Measurements from ENCODE around the gene COL9A1. TPM values are rescaled to one million over a fixed set of nuclear protein-coding genes. Genes with fewer than 3 reads are reported as not detected.

COL9A1 gene
- total RNA-seq, 1 donor from 2014 or later: 4.4 TPM

DNA sequence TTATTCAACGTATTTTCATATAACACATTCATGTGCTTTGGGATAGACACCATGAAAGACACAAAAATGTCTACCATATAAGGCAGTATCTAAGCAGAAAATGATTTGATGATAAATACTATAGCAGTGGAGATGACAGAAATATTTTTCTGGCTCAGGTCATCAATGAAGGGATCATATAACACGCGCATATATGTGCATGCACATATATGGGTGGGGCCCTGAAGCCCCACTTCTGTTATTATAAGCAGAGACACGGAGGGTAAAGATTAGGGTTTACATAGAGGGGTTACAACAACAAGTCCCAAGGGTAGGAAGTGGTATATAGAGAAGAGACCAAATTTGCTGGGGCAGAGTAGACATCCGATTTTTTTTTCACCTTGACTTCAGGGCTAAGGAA, 16.0 kb downstream of the COL9A1 start:
- DNase-seq: no peak

DNA sequence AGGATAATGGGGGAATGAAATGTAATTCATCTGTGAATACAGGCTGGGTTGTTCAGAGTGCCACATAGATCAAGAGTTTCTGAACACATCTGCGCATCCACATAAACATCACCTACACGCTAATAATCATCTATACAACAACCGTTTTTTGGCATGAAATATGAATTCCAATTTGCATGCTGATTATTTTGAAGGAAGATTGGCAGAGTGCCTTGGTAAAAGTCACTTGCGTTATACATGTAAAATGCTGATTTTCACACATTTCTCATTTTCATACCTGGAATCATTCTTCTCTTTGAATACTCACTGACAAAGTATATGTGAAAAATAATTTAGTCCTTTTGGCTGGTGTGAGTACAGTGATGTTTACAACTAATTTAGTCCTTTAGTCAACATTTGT, 17.7 kb downstream of the COL9A1 start:
- DNase-seq: no peak

DNA sequence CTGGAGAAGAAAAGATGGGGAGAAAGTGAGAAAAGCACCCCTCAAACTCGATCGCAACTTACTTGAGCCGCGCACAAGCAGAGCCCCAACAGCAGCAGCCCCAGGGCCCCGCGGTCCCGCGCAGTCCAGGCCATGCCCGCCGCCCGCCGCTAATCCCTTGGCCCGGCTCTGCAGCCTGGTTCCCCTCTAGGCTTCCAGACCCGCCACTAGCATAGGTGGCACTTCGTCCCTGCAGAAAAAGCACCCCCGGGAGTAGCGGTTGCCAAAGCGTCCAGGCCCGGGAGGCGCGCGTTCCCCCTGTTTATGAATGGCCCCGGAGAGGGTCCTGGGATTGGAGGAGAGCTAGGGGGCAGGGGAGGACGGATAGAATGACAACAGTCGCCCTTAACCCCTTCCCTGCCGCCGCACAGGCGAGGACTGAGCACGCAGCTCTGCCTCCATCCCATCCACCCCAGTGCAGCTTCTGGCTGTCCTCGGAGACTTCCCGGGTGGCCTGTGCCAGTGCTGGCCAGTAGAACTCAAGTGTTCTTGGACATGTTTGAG, 19.9 kb downstream of the COL9A1 start:
- DNase-seq: no peak

DNA sequence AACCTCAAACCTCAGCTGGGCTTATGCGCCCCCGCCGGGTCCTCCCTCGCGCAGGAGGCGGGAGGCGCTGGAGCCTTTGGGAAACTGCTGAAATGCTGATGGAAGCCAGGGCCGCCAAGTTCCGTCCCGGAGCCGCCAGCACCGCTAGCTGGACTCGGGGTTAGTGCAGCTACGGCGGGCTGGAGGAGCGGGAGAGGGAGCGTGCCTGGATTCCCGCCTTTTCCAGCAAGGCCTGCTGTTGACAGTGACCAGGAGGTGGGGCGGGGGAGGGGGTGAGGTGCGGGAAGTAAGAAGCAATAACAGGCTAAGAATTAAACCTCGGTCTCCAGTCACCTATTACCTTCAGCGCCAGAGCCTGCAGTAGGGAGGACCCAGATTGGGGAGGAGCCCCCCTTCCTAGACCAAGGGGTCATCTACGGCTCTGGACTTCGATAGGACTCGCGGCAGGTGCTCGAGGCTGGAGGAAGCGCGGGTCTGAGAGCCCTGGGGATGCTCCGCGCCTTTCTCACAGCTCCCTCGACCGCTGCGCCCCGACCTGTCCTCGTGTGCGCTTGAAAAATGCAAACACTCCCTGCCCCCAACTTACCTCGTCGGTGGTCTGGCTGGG, 20.5 kb downstream of the COL9A1 start:
- DNase-seq: no peak

DNA sequence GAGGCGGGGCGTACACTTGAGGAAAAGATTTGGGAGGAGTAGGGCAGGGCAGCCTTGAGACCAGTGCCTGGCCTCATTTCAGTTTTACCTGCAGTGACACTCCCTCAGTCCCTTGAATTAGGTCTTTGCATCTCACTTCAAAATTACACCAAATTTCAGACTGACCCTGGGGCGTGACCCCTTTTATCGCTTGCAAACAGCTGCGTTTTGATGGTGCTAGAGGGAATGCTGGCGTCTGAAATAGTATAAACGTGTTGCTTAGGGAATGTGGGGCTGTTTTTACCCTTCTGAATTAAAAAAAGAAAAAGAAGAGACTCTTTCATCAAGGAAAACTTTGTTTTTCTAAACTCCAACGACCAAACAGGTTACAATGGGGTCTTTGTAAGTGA, 21.0 kb downstream of the COL9A1 start:
- DNase-seq: no peak

DNA sequence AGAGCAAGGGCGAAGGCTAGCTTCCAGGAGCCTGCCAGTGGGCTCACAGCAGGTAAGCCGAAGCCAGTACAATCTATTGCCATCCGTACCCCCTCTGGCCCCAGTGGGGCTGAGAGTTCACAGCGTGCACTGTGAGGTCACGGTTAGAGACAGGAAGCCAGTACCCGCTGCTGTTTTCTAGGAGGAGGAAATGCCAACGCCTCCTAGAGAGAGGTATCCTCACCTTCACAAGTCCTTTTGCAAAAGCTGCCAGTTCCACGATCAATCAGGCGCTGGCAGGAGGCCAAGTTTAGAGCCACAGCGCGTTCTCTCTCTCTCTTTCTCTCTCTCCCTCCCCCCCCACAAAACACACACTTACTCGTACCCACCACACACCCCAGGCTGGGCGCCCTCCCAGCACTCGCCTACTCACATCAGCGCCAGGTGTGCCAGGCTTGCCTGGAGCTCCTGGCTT, 22.5 kb downstream of the COL9A1 start:
- DNase-seq: no peak

DNA sequence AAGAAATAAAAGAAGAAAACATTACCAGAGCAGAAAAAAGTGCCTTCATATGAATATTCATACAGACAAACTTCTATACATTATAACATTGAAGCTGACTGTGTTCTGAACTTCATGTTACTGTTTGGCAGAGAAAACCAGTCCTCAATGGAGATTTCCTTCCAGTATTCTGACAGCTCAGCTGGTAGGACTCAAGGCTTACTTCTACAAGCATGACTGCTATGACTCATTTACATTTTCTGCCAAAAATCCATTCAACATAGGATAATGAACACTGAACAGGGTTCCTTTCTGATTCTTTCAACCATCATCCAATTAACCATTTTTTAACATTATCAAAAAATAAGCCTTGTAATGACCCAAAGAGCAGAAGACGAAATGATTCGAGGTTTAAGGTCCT, 25.4 kb downstream of the COL9A1 start:
- DNase-seq: no peak

DNA sequence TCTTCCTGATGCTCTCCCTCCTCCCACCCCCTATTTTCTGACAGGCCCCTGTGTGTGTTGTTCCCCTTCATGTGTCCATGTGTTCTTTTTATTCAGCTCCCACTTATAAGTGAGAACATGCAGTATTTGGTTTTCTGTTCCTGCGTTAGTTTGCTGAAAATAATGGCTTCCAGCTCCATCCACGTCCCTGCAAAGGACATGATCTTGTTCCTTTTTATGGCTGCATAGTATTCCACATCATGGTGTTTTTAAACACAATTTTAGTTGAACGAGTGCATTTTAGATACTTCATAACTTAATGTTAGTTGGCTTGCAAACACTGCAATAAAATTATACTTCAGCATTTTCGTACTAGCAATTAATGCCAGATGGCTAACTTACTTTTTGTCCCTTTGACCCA, 28.5 kb downstream of the COL9A1 start:
- no peak for DNase-seq

DNA sequence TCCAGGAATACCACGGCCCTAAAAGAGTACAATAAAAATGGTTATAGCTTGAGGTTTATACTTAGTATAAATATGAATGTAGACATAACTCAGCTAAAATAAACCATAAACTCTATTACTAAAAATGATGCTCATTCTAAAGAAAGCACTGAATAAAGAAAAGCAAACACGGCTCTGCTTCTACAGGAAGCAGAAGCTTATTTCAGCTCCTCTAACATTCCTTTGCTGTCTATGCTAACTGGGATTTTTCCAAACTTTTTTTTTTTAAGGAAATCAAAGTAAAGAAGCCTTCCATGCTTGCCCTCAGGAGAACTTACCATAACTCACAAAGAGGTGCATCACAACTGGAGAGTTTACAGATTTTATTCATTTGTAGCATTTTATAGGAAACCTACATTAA, 30.8 kb downstream of the COL9A1 start:
- DNase-seq: no peak

DNA sequence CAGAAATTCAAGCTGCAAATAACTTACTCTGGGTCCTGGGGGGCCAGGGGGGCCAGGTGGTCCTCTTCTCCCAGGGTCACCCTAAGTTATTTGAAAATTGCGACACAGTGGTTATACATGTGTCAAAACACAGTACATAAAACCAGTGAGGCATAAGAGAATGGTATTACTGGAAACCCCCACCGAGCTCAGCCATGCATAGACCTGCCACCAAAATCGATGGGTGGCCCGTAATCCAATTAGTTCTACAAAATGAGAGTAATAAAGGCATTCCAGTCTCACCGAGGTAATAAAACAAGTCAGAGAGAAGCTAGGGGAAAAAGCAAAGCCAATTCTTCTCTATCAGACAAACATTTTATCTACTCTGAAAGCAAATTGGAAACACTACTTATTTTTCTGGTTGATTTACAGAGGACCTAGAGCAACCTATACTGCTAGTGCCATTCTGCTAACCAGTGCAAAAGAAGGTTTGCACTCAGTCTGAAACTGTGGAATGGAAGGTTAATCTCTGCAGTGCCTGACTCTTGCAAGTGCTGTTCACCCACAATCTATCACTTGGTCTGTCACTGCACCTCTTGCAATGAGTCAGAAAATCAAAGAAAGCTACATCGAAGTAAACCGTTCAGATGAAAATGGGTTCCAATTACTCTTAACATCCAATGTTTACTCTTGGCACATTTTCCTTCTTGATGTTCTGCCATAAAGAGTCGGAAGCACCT, 32.4 kb downstream of the COL9A1 start:
- no peak for DNase-seq

DNA sequence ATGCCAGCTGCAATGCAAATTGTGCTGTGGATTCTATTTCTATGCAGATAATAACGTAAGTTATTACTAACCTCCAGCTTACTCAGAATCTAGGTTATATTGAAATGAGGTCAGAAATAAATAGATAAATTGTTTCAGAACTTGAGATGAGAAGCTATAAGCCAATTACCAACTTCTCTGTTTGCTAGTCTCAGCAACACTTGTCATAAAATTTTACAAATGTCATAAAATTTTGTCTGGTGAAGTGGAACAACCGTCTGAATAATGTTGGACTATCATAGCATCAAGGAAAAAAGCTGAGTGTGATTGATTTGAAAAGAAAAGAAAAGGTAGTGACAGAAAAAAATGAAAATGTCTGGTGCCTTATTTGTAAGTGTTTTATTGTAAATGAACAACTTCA, 36.7 kb downstream of the COL9A1 start:
- no peak for DNase-seq

DNA sequence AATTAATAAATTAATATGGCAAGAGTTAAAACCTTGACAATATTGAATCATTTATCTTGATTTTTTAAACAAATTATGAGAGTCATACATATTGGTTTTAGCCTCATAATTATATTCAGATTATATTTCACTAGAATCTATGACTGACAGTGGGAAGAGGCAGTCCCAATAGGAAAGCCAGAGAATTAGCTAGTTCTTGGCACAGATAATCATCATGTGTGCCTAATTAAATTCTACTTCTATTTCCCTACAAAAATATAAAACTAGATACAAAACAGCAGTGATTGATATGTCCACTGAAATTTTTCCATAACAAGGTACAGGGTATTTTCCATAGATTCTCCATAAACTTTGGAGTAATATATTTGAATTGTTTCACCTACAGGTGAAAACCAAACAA, 38.6 kb downstream of the COL9A1 start:
- DNase-seq: no peak

DNA sequence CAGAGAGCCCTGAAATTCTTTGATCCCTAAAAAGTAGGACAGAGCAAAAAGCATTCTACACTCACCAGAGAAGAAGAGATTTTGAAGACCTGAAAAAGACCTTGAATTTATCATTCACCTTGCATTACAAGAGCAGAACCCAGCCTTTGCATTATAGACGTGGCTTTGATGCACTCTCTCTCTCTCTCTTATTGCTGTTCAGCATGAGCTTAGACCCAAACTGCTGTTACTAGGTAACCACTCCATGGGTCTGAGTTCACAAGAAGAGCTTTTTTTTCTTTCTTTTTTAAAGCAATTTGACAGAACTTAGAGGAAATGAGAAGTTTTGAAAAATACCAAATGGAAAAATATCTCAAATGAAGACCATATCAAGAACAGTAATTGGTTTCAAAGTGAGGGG, 44.4 kb downstream of the COL9A1 start:
- DNase-seq: no peak

DNA sequence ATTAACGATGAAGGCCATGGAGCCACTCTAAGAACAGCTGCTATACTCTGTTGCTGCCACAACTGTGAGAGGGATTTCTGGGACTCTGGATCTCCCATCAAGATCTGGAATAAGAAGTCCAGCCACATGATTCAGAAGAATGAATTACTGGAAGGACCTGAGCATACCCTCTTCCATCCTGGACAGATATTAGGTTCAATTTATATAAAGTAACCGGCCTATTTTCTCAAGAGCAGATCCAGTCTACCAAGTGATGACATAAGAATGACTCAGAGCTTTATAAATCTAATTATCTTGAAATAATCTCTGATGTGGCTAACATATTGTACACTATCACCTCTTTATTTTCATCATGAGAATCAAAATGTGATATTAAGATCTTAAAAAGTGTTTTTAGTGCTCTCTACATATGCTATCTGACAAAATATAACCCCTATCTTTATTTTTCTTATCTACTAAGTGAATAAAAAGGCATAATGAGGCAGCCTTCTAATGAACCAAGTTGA, 45.1 kb downstream of the COL9A1 start:
- DNase-seq: no peak

DNA sequence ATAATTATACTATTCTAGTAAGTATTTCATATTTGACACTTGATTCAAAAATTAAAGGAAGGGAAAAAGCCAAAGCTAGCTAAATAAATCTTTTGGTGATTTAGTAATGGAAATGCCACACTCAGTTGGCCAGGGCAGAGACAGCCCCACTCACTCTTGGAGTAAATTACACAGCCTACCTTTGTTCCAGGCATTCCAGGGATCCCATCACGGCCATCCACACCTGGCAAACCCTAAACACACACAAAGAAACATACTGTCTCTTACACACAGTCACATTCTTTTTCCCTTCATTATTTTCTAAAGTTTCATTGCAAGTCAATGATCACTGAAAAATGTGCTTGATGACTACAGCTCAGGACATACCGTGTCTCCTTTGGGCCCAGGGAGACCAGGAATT, 48.1 kb downstream of the COL9A1 start:
- no peak for DNase-seq

DNA sequence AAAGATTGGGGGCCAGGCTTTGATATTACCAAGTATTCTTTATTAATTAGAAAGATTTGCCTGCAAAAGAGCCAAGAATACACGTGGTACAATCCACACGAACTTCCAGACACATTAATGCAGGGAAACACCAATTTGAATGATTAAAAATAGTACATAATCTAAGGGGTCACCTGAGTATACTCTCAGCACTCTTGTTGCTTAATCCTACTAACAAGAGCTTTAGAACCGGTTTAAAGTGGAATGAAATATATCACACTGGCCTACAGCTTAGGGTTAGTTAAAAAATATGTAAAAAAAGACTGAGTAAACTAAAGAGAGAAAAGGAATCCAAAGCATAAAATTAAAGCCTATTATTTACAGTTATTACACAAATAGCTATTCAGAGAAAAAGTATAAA, 49.0 kb downstream of the COL9A1 start:
- no peak for DNase-seq

DNA sequence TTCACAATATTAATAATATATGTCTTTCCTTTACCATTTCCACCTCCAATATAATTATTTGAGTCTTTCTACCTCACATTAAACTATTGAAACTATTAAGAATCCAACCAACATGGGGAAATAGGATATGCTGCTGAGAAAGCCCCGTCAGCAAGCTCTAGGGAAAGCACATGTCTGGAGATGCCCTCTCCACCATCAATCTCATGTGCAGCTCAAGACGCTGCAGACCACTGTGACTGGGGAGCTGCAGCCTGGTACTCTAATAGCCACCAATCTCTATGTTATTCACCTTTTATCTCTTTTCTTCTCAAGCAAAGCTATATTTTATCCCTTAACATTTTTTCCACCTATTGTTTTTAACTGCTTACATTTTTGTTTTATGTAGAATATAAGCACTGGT, 50.3 kb downstream of the COL9A1 start:
- DNase-seq: no peak

DNA sequence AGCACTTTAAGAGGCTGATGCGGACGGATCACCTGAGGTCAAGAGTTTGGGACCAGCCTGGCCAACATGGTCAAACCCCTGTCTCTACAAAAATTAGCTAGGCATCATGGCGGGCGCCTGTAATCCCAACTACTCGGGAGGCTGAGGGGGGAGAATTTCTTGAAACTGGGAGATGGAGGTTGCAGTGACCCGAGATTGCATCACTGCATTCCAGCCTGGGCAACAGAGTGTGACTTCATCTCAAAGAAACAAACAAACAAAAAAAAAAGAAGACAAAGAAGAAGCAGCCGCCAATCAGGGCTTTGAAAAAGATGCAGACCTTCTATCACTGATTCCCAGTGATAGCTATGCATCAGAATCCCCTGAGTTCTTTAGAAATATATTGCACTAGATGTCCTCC, 56.8 kb downstream of the COL9A1 start:
- no peak for DNase-seq

DNA sequence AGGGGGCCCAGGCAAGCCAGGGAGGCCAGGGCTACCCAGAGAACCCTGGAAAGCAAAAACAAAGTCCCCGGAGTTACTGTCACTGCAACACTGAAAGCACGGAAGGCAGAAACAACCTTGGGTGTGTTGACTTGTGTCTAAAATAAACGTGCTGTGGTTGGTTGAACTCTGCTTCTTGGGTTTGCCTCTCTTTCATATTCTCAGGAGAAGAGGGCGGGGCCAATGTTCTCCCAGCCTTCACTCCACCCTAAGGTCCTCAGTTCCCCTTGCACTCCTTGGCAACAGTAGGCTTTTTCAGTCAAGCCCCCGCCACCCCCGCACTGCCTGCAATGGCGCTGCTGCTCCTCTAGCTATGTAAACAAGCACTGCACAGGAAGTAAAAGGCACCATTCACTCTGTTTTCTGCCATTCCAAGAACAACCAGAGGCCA, 60.9 kb downstream of the COL9A1 start:
- DNase-seq: no peak

DNA sequence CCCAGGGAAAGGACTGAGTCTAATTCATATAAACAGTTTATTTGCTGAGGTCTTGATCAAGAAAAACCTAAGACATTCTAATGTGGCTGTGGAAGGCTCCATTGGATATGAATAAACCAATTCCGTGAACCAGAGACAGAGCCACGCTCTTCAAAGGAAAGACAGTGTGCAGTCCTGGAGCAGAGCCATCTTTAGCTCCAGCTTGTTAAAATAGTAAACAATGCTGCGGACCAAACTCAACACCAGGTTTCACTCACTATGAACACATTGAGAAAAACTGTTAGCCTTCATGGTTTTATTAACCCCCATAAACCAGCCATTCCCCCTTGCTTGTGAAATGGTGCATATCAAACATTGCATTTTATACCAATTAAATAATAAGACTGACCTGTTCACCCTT, 61.9 kb downstream of the COL9A1 start:
- DNase-seq: no peak

DNA sequence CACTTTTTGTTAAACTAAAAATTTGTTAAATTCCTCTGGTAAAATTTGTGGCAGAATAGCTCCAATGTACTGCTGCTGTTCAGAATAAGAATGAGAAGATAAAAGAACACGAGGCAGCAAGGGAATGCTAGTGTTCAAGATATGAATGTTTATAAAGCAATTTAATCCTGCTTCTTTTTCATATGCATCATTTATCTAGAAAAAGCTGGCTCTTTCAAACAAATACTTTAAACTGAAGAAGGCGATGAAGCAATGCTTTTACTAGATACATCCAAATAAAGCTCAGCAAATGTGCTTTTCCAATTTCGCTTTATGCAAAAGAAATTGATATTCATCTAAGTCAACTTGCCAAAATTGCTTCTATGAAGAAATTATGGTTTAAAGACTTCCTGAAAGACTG, 66.5 kb downstream of the COL9A1 start:
- DNase-seq: no peak

DNA sequence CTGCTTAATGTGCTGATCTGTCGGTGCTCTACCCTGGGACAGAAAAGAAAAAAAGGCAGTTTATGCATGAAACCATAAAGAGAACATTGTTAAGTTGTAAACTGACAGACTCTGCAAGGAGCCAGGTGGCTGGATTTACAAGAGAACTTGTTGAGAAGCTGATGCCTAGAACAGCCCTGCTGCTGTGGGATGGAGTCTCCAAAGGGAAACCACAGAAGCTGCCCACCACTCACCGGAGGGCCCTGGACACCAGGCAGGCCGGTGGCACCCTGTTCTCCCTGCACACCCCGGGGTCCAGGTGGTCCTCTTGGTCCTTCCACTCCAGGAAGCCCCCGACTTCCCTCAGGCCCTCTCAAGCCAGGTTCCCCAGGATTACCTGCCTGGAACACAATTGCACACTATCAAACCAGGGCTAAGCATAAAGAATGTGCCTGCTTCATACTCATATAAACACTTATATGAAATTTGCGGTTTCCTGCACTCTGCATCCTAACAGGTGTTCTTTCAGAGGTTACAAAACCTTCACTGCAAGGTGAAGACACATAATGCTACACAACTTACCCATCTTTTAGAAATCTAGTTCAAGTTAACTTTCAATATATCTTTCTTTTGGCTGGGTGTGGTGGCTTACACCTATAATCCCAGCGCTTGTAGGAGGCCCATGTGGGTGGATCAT, 68.2 kb downstream of the COL9A1 start:
- no peak for DNase-seq

DNA sequence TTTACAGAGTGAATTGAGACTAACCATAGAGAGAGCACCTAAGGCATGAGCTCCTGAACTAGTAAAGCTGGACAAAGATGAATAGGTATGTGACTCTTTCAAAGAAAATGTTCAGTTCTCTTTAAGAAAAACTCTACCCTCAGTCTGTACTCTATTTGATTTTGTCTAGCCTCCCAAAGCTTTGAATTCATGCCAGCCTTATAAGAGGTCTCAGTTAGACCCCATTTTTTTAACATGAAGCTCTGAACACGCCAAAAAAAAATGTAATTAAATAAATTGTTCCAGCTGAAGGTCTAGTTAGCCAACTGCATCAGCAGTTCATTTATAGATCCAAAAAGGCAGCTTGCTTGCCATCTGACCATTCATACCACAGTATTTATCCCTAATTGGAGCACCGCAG, 71.6 kb downstream of the COL9A1 start:
- no peak for DNase-seq
